GM21528 (cell line): ENCODE measurements around the gene CLPSL1.
"Not testable (repeated sequence)": the region's sequence is repeated elsewhere in the genome, so short reads cannot be mapped to it uniquely, and the experiment has no call there.

Source experiments
- ATAC-seq: cut with Tn5 transposase; IDR thresholded peaks from one replicate; pipeline ENCODE4 v1.9.1; 2021; ENCODE audit warnings: mild to moderate bottlenecking, moderate library complexity; ENCODE audit not compliant: unreplicated experiment, low FRiP score

The CLPSL1 gene, protein sequence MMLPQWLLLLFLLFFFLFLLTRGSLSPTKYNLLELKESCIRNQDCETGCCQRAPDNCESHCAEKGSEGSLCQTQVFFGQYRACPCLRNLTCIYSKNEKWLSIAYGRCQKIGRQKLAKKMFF

GRCh38 chr6:35780719-35781118 is at the start of gene CLPSL1:
Gene CLPSL1, plus strand, starts transcription at chr6:35781019. Its CDS starts 92 bp downstream, at chr6:35781111.
- no peak for ATAC-seq

GRCh38 chr6:35731414-35731735 is 49.4 kb upstream of the CLPSL1 start:
- peak; percentile 56 for ATAC-seq

GRCh38 chr6:35731736-35732532 is 48.9 kb upstream of the CLPSL1 start:
- ATAC-seq = peak; percentile 54

DNA sequence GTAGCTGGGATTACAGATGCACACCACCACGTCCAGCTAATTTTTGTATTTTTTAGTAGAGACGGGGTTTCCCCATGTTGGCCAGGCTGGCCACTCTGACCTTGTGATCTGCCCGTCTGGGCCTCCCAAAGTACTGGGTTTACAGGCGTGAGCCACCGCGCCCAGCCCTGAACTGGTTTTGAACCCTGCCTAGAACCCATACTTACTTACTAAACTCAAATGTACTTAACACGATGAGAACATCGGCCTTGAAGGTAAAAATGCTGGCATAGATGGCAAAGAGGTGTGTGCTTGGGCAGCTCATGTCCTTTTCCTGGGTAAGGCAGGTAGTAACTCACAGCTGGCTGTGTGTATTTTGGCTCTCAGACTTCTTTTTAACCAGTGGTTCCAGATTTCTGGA is 47.2 kb upstream of the CLPSL1 start:
- no peak for ATAC-seq

GRCh38 chr6:35734319-35734718 is 46.5 kb upstream of the CLPSL1 start:
- not testable (repeated sequence) for ATAC-seq

DNA sequence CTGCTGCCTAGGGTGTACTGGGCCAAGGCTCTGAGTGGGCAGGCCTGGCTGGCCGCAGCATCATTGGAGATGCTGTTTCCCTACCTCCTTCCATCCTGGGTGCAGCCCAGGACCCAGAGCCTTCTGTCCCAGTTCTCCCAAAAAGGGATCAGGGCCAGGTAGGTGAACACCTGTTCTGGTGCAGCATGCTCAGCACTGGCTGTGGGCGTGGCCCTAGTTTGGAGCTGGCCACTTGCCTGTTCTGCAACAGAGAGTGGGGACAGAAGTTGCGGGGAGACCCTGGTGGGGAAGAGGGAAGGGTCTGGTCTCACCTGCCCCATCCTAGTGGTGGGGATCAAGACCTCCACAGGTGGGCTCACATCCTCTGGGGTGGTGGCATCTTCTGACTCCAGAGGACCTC is 45.4 kb upstream of the CLPSL1 start:
- ATAC-seq = no peak

GRCh38 chr6:35736253-35736894 is 44.4 kb upstream of the CLPSL1 start:
- no peak for ATAC-seq

- ATAC-seq = no peak
These were observed 43.8 kb upstream of the CLPSL1 start, which contains the start of gene ARMC12 for GRCh38 chr6:35736982-35737412. Gene ARMC12, plus strand, starts transcription at chr6:35737032. Its CDS starts 77 bp downstream, at chr6:35737109.

DNA sequence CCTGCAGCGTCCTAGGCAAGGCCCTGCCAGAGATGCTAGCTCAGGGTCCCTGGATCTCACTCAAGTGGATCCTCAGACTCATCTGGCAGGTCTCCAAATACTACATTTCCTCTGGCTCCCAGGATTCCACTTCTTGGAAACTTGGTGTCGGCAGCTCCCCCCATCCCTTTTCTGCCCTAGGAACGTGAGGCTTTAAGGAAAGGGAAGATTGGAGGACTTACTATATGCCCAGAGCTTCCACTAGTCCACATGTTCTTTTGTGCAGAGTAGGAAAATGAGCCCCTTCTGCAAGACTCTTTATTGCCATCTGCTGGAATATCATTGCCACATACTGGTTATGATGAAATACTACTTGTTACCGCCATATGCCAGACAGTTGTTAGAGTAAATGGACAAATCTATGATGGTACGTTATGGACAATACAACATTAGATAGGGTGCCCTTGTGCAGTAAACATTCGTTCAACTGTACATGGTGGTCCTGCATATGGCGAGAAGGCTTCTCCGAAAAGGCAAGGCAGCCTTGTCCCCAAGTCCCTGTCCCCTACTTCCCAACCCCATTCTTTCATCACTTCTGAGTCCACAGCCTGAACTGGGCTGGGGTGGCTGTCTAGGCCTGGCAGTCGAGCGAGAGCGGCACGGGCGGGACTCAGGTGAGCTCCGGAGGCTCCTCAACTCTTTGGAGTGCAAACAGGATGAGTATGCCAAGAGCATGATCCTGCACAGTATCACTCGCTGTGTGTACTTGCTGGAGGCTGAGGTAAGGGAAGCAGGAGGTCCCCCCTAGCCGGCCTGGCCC is 43.2 kb upstream of the CLPSL1 start:
- no peak for ATAC-seq

GRCh38 chr6:35739645-35740524 is 40.9 kb upstream of the CLPSL1 start:
- no peak for ATAC-seq

- no peak for ATAC-seq
These were observed 38.0 kb upstream of the CLPSL1 start for GRCh38 chr6:35742842-35743241.

DNA sequence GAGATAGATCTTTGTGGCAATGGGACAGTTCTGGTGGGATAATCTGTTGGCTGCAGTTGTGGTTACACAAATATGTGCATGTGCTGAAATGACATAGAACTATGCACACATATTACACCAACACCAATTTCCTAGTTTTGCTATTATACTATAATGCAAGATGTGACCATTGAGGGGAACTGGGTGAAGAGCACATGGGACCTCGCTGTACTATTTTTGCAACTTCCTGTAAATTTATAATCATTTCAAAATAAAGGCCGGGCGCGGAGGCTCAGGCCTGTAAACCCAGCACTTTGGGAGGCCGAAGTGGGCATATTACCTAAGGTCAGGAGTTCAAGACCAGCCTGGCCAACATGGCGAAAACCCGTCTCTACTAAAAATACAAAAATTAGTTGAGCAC is 35.3 kb upstream of the CLPSL1 start:
- no peak for ATAC-seq

GRCh38 chr6:35746516-35746915 is 34.3 kb upstream of the CLPSL1 start:
- ATAC-seq = no peak

DNA sequence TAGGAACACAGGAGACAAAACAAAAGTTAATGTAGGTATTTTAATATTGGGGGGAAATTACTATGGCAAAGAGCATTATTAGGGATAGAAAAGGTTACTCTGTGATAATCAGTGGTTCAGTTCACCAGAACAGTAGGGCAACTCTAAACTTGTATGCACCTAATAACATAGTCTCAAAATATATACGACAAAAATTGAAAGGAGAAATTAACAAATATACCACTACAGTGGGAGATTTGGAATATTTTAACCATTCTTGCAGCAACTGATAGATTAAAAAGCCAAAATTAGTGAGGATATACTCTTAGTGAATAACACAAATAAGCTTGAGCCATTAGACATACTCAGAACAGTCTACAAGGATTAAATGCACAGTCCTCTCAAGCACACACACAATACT is 32.9 kb upstream of the CLPSL1 start:
- ATAC-seq = no peak

DNA sequence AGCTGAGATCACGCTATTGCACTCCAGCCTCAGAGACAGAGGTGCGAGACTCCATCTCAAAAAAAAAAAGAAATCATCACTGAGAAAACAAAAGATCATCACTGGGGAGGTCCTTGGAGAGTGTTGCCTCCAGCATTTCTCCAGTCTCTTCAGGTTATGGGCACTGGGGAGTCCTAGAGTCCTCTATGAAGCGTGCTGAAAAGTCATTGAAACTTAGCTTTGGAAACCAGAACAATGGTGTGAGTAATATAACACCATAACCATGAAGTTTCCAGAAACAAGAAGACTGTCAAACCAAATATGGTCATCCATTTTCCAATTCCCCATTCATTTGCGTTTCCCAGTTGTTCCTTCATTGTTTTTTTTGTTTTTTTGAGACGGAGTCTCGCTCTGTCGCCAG is 30.3 kb upstream of the CLPSL1 start:
- ATAC-seq = no peak

DNA sequence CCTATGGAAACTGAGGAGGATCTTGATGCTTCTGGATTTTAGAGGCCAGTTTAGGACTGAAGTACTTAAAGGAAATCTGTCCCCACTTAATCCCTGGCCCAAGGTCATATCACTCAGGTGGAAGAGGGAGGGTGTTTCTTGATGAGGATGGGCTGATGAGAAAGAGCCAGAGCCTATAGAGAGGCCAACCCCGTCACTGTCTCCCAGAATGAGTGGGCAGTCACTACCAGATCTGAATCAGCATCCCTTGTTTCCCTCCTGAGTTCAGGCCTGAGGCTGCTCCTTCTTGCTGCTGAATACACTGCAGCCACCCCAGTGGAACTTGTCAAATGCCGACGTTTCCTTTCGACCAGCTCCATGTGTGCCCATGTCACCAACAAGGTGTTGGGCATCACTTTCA is 29.2 kb upstream of the CLPSL1 start:
- no peak for ATAC-seq

DNA sequence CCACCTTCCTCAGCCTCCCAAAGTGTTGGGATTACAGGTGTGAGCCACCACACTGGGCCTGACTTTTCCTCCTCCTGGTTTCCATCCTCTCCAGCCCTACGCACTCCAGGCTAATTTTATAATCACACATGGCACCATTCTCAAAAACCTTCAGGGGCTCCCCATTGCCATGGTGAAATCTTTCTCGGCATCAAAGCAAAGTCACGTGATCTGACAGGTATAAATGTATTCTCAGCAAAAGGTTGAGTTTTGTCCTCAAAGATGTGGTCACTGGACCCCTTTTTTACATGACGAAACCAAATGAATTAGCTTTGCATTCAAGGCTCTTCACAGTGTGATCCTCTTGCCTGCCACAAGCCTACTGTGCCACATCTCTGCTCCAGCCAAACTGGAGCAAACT is 28.5 kb upstream of the CLPSL1 start:
- ATAC-seq = no peak

DNA sequence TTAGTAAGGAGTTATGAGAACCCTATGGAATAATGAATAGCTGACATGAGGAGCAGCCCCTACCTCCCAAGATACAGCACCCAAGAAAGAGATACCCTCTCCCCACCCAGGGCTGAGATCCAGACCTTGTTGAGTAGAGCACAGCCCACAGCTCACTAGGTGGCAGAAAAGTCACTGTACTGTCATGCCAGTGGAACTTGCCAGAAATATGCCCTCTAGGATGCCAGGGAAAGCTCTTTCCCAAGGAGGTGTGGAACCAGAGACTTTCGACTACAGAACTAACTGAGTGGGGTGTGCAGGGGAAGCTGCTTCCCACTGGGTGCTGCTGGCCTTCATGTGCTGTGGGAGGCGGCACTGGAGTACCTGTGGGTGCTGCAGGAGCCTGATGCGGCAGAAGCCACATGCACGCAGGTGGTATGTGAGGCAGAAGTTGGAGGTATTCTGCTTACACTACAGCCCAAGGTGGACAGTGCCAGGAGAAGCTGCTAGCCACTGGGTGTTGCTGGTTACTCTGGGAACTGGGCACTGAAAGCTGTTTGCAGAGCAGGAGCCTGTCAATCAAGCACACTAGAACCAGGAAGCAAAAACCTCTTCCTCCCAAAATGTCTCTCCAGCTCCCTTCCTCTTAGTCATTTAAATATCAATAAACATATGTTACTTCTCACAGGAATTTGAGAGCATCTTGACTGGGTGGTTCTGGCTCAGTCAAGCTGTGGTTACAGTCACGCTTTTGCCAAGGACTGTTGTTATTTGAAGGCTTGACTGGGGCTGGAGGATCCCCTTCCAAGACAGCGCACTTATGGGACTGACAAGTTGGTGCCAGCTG is 26.2 kb upstream of the CLPSL1 start:
- no peak for ATAC-seq

DNA sequence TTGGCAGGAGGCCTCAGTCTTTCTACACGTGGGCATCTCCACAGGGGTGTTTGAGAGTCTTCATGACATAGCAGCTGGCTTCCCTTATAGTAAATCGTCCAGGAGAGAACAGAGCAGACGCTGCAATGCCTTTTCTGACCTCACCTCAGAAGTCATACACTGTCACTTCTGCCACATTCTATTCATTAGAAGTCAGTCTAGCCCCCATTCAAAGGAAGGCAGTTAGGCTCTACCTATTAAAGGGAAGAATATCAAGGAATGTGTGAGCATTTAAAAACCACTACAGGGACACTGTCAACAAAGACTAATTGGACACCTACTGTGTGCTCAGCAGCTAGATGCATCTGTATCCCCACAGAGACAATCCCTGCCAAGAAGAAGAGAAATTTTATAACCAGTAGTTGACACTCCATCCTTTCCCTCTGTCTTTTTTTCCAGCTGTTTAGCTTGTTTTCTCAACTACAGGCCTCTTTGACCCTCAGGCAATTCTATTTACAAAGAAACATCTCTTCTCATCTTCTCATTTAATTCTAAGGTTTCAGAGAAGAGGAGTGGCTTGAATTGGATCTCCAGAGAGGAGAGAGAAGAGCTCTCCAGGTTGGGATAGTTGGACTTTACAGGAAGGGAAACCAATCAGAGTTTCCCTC is 25.4 kb upstream of the CLPSL1 start:
- no peak for ATAC-seq
